ENCODE results near the gene BBLN. TPM values are rescaled to one million over a fixed set of nuclear protein-coding genes. Genes with fewer than 3 reads are reported as not detected.

Gene BBLN
- polyA plus RNA-seq, 1 donor from 2014 or later, result 330 TPM

DNA sequence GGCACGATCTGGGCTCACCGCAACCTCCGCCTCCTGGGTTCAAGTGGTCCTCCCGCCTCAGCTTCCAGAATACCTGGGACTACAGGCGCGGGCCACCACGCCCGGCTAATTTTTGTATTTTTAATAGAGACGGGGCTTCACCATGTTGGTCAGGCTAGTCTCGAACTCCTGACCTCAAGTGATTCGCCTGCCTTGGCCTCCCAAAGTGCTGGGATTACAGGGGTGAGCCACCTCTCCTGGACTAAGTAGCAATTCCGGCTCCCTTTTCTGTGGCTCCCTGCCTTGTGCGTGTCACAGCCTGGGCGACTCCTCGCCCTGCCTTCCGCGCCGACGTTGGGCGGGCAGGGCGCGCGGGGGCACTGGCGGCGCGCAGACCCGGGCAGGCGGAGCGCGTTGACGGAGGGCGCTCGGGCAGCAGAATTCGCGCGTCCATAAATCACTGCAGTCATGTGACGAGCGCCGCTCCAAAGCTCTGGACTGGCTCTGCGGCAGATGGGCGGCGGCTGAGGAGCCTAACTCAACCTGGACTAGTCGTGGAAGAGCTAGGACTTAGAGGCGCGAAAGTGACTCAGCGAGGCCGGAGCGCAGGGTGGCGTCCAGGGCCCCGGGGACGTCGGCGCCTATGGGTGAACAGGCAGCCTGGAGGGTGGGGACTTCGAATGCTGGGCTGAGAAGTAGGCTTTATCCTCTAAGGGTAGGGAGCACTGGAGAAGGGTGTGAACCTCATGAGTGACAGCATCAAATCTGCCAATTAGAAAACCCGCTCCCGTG, 32.7 kb downstream of the BBLN start:
- Histone ChIP-seq H3K27ac (ENCODE audit: low read length) (no peak overlapping the region), H3K9ac (ENCODE audit: low read length) (no peak overlapping the region), H2AFZ (ENCODE audit: low read depth, low read length) (no peak overlapping the region)

DNA sequence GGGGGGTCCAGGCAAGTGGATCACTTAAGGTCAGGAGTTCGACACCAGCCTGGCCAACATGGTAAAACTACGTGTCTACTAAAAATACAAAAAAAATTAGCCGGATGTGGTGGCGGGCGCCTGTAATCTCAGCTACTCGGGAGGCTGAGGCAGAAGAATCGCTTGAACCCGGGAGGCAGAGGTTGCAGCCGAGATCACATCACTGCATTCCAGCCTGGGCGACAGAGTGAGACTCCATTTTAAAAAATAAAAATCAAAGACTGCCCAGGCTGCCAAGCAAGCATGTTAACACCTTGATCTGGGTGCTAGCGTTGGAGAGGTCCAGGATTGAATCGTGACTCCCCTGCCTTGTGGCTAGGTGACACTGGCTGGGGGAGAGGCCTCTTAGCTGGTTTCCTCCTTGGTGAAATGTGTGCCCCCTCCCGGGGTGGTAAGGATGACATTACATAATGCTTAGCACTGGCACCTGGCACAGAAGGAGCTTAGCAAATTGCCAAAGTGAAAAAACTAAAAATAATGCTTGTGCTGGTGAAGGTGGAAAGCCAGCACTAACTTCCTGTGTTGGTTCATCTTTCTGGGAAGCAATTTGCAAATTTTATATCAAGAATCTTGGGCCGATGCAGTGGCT, 33.5 kb downstream of the BBLN start:
- H3K79me2 ChIP-seq (replicated peaks; ENCODE audit: insufficient read depth, low read length), result peaks cover 8% of the 10 kb centered on the region
- no peak overlapping the region for H3K27ac ChIP-seq (ENCODE audit: low read length)
- H3K36me3 ChIP-seq (ENCODE audit: insufficient read depth, low read length), result no peaks in the 10 kb centered on the region
- H3F3A ChIP-seq (ENCODE audit: insufficient read depth, low read length, poor library complexity, severe bottlenecking), result no peaks in the 10 kb centered on the region
- no peak overlapping the region for H3K4me2 ChIP-seq (ENCODE audit: low read length)
- no peaks in the 10 kb centered on the region for H3K27me3 ChIP-seq (ENCODE audit: insufficient read depth, low read depth, low read length)
- H3K4me3 ChIP-seq (ENCODE audit: low read length), result no peak overlapping the region
- H2AFZ ChIP-seq (ENCODE audit: low read depth, low read length), result no peak overlapping the region
- no peaks in the 10 kb centered on the region for H4K20me1 ChIP-seq (ENCODE audit: insufficient read depth)
- H3K9me2 ChIP-seq (ENCODE audit: insufficient read depth, low read length), result no peaks in the 10 kb centered on the region
- H3K9ac ChIP-seq (ENCODE audit: low read length), result no peak overlapping the region
- no peaks in the 10 kb centered on the region for H3K9me3 ChIP-seq (ENCODE audit: low read length)
- no peak for TF ChIP-seq EP300 (conservative IDR thresholded peaks at IDR 0.05; ENCODE audit: poor library complexity, severe bottlenecking)
- TF ChIP-seq TAF1 (IDR thresholded peaks at IDR 0.05; ENCODE audit: low read depth), result no peak
- no peak for TF ChIP-seq EZH2 (IDR thresholded peaks at IDR 0.05; ENCODE audit: borderline replicate concordance, insufficient read depth, low read length, poor library complexity, severe bottlenecking)
- TF ChIP-seq POLR2AphosphoS5 (IDR thresholded peaks at IDR 0.05), result no peak
- no peak for TF ChIP-seq RAD21 (conservative IDR thresholded peaks at IDR 0.05)
- TF ChIP-seq, protein P1, sequence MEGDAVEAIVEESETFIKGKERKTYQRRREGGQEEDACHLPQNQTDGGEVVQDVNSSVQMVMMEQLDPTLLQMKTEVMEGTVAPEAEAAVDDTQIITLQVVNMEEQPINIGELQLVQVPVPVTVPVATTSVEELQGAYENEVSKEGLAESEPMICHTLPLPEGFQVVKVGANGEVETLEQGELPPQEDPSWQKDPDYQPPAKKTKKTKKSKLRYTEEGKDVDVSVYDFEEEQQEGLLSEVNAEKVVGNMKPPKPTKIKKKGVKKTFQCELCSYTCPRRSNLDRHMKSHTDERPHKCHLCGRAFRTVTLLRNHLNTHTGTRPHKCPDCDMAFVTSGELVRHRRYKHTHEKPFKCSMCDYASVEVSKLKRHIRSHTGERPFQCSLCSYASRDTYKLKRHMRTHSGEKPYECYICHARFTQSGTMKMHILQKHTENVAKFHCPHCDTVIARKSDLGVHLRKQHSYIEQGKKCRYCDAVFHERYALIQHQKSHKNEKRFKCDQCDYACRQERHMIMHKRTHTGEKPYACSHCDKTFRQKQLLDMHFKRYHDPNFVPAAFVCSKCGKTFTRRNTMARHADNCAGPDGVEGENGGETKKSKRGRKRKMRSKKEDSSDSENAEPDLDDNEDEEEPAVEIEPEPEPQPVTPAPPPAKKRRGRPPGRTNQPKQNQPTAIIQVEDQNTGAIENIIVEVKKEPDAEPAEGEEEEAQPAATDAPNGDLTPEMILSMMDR (IDR thresholded peaks at IDR 0.05; ENCODE audit: poor library complexity, severe bottlenecking), result no peak
- TF ChIP-seq MXI1 (conservative IDR thresholded peaks at IDR 0.05; ENCODE audit: poor library complexity, severe bottlenecking), result no peak
- TF ChIP-seq, protein P2, sequence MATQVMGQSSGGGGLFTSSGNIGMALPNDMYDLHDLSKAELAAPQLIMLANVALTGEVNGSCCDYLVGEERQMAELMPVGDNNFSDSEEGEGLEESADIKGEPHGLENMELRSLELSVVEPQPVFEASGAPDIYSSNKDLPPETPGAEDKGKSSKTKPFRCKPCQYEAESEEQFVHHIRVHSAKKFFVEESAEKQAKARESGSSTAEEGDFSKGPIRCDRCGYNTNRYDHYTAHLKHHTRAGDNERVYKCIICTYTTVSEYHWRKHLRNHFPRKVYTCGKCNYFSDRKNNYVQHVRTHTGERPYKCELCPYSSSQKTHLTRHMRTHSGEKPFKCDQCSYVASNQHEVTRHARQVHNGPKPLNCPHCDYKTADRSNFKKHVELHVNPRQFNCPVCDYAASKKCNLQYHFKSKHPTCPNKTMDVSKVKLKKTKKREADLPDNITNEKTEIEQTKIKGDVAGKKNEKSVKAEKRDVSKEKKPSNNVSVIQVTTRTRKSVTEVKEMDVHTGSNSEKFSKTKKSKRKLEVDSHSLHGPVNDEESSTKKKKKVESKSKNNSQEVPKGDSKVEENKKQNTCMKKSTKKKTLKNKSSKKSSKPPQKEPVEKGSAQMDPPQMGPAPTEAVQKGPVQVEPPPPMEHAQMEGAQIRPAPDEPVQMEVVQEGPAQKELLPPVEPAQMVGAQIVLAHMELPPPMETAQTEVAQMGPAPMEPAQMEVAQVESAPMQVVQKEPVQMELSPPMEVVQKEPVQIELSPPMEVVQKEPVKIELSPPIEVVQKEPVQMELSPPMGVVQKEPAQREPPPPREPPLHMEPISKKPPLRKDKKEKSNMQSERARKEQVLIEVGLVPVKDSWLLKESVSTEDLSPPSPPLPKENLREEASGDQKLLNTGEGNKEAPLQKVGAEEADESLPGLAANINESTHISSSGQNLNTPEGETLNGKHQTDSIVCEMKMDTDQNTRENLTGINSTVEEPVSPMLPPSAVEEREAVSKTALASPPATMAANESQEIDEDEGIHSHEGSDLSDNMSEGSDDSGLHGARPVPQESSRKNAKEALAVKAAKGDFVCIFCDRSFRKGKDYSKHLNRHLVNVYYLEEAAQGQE (IDR thresholded peaks at IDR 0.05; ENCODE audit: borderline replicate concordance), result no peak

More for the DNA sequence above, 32.7 kb downstream of the BBLN start:
- H3F3A ChIP-seq (ENCODE audit: insufficient read depth, low read length, poor library complexity, severe bottlenecking), result no peaks in the 10 kb centered on the region
- no peaks in the 10 kb centered on the region for H3K9me2 ChIP-seq (ENCODE audit: insufficient read depth, low read length)
- no peak overlapping the region for H3K4me2 ChIP-seq (ENCODE audit: low read length)
- no peaks in the 10 kb centered on the region for H3K27me3 ChIP-seq (ENCODE audit: insufficient read depth, low read depth, low read length)
- H3K9me3 ChIP-seq (ENCODE audit: low read length), result no peaks in the 10 kb centered on the region
- H3K36me3 ChIP-seq (ENCODE audit: insufficient read depth, low read length), result no peaks in the 10 kb centered on the region
- peaks cover 8% of the 10 kb centered on the region for H3K79me2 ChIP-seq (replicated peaks; ENCODE audit: insufficient read depth, low read length)
- no peak overlapping the region for H3K4me3 ChIP-seq (ENCODE audit: low read length)
- TF ChIP-seq MXI1 (conservative IDR thresholded peaks at IDR 0.05; ENCODE audit: poor library complexity, severe bottlenecking) (no peak), POLR2AphosphoS5 (IDR thresholded peaks at IDR 0.05) (no peak), EP300 (conservative IDR thresholded peaks at IDR 0.05; ENCODE audit: poor library complexity, severe bottlenecking) (no peak), EZH2 (IDR thresholded peaks at IDR 0.05; ENCODE audit: borderline replicate concordance, insufficient read depth, low read length, poor library complexity, severe bottlenecking) (no peak), TAF1 (IDR thresholded peaks at IDR 0.05; ENCODE audit: low read depth) (no peak), RAD21 (conservative IDR thresholded peaks at IDR 0.05) (no peak), SMC3 (conservative IDR thresholded peaks at IDR 0.05; ENCODE audit: poor library complexity) (no peak)
- TF ChIP-seq, protein P2 (IDR thresholded peaks at IDR 0.05; ENCODE audit: borderline replicate concordance), result no peak
- TF ChIP-seq, protein P1 (IDR thresholded peaks at IDR 0.05; ENCODE audit: poor library complexity, severe bottlenecking), result no peak
- H4K20me1 ChIP-seq (ENCODE audit: insufficient read depth), result no peaks in the 10 kb centered on the region

Measured in neural cell (in vitro differentiated cells).